Myometrial cell (primary cell): Measurements from ENCODE around the gene NUDT7. TPM values are rescaled to one million over a fixed set of nuclear protein-coding genes. Genes with fewer than 3 reads are reported as not detected.

Experiments
- total RNA-seq: library from RNA; depleted of rRNA; stranded (reverse); fragments of >200 nt; gene quantifications from 2 replicates; pipeline ENCODE4 v1.2.3, GENCODE V29; 2015

Gene NUDT7
- total RNA-seq = 12.9 and 22.5 TPM in 2 replicates

GRCh38 chr16:77722309-77723107 lies at the start of gene NUDT7:
NUDT7 (plus strand) TSS chr16:77722514; CDS start chr16:77722583, 69 bp downstream.

GRCh38 chr16:77788181-77789084 lies 66.1 kb downstream of the NUDT7 start, which contains the start of gene VAT1L:
VAT1L (plus strand) TSS chr16:77788564; CDS start chr16:77788683, 119 bp downstream.

Other genes starting within 250 kb of the NUDT7 start
- gene VAT1L, start 66.0 kb downstream of the NUDT7 start, total RNA-seq = 20.8 and 22.0 TPM in 2 replicates